HFFc6 (cell line): Measurements from ENCODE around the gene IFTAP. TPM values are rescaled to one million over a fixed set of nuclear protein-coding genes. Genes with fewer than 3 reads are reported as not detected.
"Not testable (repeated sequence)": the region's sequence is repeated elsewhere in the genome, so short reads cannot be mapped to it uniquely, and the experiment has no call there.

Source experiments
- DNase-seq: peaks from one replicate; pipeline ENCODE4 v3.0.0-alpha.2; 2018
- H3K27ac Mint-ChIP-seq: 2 replicates; pipeline ENCODE4 v1.8.0; 2020; ENCODE audit warnings: mild to moderate bottlenecking, mixed read lengths
- H3K27me3 Mint-ChIP-seq: 2 replicates; pipeline ENCODE4 v1.8.0; 2021; ENCODE audit warnings: mild to moderate bottlenecking, moderate library complexity, mixed read lengths; ENCODE audit not compliant: insufficient read depth
- H3K36me3 Mint-ChIP-seq: 2 replicates; pipeline ENCODE4 v1.8.0; 2021; ENCODE audit warnings: low read depth, mixed read lengths
- H3K4me1 Mint-ChIP-seq: 2 replicates; pipeline ENCODE4 v1.8.0; 2020; ENCODE audit warnings: low read depth, mixed read lengths
- H3K4me3 Mint-ChIP-seq: 2 replicates; pipeline ENCODE4 v1.8.0; 2020; ENCODE audit warnings: mild to moderate bottlenecking, moderate library complexity, mixed read lengths
- H3K9me3 Mint-ChIP-seq: 2 replicates; pipeline ENCODE4 v1.8.0; 2020; ENCODE audit warnings: mild to moderate bottlenecking, mixed read lengths
- total RNA-seq, 6 experiments: library from RNA; stranded (reverse); fragmentation: NEBNext Ultra II Directional; extraction: Animal tissue kit (Norgen Biotek cat#: 25700); gene quantifications; 2 replicates in 1 of 6; 3 replicates in 5 of 6; pipeline ENCODE4 v1.2.3, GENCODE V29; 2021
- TF ChIP-seq, protein P1 (sequence below): fragments of 200-600 bp; sonication (generic); IDR thresholded peaks from 2 replicates; pipeline ENCODE4 v1.5.0; 2021; ENCODE audit warnings: antibody characterized with exemption, mild to moderate bottlenecking

Gene IFTAP
- total RNA-seq, 6 experiments from 2014 or later, result 14.3 to 22.2 (median 18.4) TPM

DNA sequence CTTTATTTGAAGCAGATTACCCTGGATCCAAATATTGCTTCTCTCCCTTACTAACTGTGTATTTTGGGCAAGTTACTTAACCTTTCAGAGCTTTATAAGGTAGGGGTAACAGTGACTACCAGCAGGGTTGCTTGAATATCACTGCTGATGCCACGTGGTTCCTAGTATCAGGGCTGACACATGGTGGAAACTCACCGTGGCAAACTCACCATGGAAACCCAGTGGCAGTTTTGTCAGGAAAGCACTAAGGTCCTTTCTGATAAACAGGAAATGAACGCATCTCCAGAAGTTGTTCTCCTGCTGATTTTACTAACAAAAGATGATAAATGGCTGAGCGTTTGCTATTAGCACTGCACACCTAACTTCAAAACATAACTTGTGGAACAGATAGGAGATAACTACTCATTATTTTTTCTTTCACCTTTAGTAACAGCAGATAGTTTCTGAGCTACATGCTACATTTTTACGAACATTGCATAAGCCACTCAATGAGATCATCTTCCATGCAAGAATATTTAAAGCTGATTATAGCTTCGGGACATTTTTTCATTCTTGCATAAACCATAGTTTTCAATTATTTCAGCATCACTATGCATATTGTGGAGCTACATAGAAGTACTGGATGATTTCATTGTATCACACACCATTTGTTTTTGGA lies 63.4 kb downstream of the IFTAP start:
- peak; percentile 46 for DNase-seq
- H3K36me3 Mint-ChIP-seq, result peaks cover 17% of the 10 kb centered on the region

DNA sequence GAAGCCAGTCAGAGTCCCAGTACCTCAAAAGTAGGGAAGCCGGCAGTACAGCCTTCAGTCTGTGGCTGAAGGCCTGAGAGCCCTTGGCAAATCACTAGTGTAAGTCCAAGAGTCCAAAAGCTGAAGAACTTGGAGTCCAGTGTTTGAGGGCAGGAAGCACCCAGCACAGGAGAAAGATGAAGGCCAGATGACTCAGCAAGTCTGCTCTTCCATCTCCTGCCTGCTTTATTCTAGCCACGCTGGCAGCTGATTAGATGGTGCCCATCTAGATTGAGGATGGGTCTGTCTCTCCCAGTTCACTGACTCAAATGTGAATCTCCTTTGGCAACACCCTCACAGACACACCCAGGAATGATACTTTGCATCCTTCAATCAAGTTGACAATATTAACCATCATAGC lies 67.1 kb downstream of the IFTAP start:
- not testable (repeated sequence) for H3K4me3 Mint-ChIP-seq, H3K9me3 Mint-ChIP-seq, H3K4me1 Mint-ChIP-seq, H3K27me3 Mint-ChIP-seq, H3K27ac Mint-ChIP-seq, DNase-seq
- H3K36me3 Mint-ChIP-seq, result peaks cover 17% of the 10 kb centered on the region

More for the DNA sequence above, 63.4 kb downstream of the IFTAP start:
- H3K9me3 Mint-ChIP-seq, result no peaks in the 10 kb centered on the region
- TF ChIP-seq, protein P1, sequence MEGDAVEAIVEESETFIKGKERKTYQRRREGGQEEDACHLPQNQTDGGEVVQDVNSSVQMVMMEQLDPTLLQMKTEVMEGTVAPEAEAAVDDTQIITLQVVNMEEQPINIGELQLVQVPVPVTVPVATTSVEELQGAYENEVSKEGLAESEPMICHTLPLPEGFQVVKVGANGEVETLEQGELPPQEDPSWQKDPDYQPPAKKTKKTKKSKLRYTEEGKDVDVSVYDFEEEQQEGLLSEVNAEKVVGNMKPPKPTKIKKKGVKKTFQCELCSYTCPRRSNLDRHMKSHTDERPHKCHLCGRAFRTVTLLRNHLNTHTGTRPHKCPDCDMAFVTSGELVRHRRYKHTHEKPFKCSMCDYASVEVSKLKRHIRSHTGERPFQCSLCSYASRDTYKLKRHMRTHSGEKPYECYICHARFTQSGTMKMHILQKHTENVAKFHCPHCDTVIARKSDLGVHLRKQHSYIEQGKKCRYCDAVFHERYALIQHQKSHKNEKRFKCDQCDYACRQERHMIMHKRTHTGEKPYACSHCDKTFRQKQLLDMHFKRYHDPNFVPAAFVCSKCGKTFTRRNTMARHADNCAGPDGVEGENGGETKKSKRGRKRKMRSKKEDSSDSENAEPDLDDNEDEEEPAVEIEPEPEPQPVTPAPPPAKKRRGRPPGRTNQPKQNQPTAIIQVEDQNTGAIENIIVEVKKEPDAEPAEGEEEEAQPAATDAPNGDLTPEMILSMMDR, result no peak
- no peak overlapping the region for H3K4me3 Mint-ChIP-seq
- peaks cover 8% of the 10 kb centered on the region for H3K4me1 Mint-ChIP-seq
- H3K27ac Mint-ChIP-seq, result peak overlapping the region; percentile 65
- no peaks in the 10 kb centered on the region for H3K27me3 Mint-ChIP-seq

DNA sequence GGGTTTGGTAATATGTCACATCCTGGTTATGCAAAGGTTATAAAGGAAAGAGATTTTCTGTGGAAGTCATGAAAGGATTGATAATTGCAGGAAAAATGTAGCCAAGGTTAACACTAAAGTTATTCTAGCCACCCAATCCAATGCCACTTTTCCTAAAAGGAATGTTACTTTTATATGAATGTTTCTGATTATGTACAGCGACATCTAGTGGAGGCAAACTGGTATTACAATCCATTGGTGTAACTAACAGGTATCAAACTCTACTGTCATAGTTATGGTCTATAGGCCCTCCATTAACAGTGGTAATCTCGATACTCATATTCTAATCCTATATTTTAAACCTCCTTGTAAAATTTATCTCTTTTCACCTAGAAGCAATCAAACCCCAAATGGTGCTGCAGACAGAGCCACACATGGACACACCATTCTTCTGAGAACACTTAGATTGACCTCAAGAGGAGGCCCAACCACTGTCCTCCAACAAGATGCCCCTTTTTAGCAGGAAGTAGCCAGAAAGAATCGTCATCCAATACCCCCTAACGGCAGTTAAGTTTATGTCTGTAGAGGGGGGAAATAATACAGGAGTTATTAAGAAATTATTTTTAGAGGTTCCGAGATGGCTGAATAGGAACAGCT lies 78.6 kb downstream of the IFTAP start:
- Mint-ChIP-seq H3K9me3 (no peaks in the 10 kb centered on the region), H3K36me3 (no peaks in the 10 kb centered on the region), H3K27me3 (peaks cover 3% of the 10 kb centered on the region; the same call in 1 of the 2 replicates), H3K4me1 (no peaks in the 10 kb centered on the region), H3K4me3 (no peak overlapping the region), H3K27ac (no peak overlapping the region)
- DNase-seq, result peak; percentile 59
- TF ChIP-seq, protein P1, result peak; percentile 97

DNA sequence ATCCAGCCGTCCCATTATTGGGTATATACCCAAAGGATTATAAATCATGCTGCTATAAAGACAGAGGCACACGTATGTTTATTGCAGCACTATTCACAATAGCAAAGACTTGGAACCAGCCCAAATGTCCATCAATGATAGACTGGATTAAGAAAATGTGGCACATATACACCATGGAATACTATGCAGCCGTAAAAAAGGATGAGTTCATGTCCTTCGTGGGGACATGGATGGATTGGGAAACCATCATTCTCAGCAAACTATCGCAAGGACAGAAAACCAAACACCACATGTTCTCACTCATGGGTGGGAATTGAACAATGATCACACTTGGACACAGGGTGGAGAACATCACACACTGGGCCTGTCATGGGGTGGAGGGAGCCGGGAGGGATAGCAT lies 85.2 kb downstream of the IFTAP start:
- not testable (repeated sequence) for H3K36me3 Mint-ChIP-seq, H3K27ac Mint-ChIP-seq

DNA sequence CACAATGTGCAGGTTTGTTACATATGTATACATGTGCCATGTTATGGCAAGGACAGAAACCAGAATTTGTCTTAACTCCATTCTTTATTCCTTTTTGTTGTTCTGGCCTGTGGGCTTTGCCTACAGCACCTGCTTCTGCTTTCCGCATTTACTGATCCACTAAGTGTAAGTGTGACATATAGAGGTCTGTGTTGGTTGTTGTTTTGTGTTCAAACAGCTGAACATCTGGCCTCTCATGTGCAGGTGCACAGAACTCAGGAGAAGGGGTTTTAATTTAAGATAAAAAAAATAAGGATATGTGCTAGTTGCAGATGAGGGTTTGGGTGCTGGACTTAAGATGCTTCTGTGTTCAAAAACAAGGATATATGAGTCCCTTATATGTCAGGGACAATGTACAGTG lies 89.5 kb downstream of the IFTAP start:
- no peaks in the 10 kb centered on the region for H3K36me3 Mint-ChIP-seq
- no peak for DNase-seq
- no peak overlapping the region for H3K4me3 Mint-ChIP-seq
- TF ChIP-seq, protein P1, result no peak
- H3K27me3 Mint-ChIP-seq, result peaks cover 4% of the 10 kb centered on the region
- H3K4me1 Mint-ChIP-seq, result no peaks in the 10 kb centered on the region
- no peak overlapping the region for H3K27ac Mint-ChIP-seq
- H3K9me3 Mint-ChIP-seq, result no peaks in the 10 kb centered on the region

More for the DNA sequence above, 85.2 kb downstream of the IFTAP start:
- not testable (repeated sequence) for H3K4me3 Mint-ChIP-seq, H3K9me3 Mint-ChIP-seq, H3K27me3 Mint-ChIP-seq, DNase-seq, H3K4me1 Mint-ChIP-seq

DNA sequence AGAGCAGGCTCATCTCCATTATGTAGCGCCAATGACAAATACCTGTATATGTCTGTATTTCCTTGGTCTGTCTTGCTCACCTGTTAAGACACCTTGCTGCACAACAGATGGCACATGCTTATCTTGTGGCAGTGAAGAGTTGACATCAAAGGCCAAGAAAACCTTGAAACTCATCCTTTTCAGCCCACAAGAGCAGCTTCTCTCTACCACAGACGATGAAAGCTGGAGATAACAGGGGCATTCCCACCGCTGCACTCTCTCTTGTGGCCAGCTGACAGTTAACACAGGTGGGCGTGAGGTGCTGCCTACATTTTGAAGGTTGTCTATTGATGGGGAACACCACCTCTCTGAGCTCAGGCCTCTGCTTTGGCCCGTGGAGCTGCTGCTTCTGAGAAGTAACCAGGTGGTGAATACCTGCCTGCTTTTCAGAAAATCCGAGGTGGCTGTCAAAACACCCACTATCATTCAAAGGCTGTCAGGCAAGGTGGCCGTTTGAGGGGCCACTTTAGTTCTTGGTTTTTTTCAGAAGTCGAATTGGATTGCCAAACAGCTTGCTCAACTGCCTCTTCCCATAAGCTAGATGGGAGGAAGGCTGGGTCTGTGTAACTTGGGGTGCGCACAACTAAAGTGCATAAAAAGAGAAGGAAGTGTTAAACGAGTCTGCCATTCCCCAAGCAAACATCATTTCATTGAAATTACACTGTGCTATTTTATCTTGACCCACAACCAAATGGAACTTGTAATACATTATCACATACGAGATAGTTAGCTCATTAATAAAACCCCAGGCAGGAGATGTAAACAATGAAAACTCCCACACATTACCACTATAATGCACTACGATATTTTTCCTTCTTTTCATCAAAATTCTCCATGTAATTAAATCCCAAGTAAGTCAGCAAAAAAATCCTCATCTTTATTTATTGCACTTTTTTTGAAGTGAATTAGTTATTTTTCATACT lies 90.8 kb downstream of the IFTAP start:
- H3K4me3 Mint-ChIP-seq, result no peak overlapping the region
- no peaks in the 10 kb centered on the region for H3K36me3 Mint-ChIP-seq
- no peak for DNase-seq
- H3K4me1 Mint-ChIP-seq, result no peaks in the 10 kb centered on the region
- H3K27ac Mint-ChIP-seq, result no peak overlapping the region
- H3K27me3 Mint-ChIP-seq, result peaks cover 5% of the 10 kb centered on the region
- TF ChIP-seq, protein P1, result no peak
- H3K9me3 Mint-ChIP-seq, result no peaks in the 10 kb centered on the region
